HepG2 (cell line): ENCODE results near the gene PIP4K2C. TPM values are rescaled to one million over a fixed set of nuclear protein-coding genes. Genes with fewer than 3 reads are reported as not detected.

Experiments used
- ATAC-seq: fragments of 200-7000 bp; cut with Tn5 transposase; 3 replicates; pipeline ENCODE4 v1.9.1; 2020; ENCODE audit warnings: mild to moderate bottlenecking, moderate library complexity
- BruUV-seq: library from RNA; stranded (reverse); fragments of 400-500 nt; replicated peaks from 2 replicates; lab custom pipeline; 2021; lab: Mats Ljungman, UMichigan
- CTCF ChIA-PET: fragments of 300-600 bp; formaldehyde crosslinking; extraction: SDS; loops from one replicate; lab custom pipeline; 2021; ENCODE audit warnings: low total read pairs, inconsistent platforms, low intra/inter-chr PET ratio; lab: Yijun Ruan, JAX
- POLR2A ChIA-PET: fragments of 350-600 bp; sonication (Branson Sonifier 250); formaldehyde crosslinking; loops from one replicate; lab custom pipeline; 2020; ENCODE audit warnings: antibody characterized with exemption, inconsistent platforms; lab: Yijun Ruan, JAX
- DNase-seq: peaks from one replicate; pipeline ENCODE4 v3.0.0-alpha.2; 2015; ENCODE audit warnings: low spot score
- FAIRE-seq: peaks from 3 replicates; lab custom pipeline; 2011; peaks lifted over from hg19 to GRCh38; lab: Jason Lieb, UNC
- H2AFZ ChIP-seq: one replicate; pipeline ENCODE4 v1.6.1; 2011; ENCODE audit warnings: low read length, inconsistent platforms
- H3K27ac ChIP-seq: fragments of 300-600 bp; 3 replicates; pipeline ENCODE4 v1.8.0; 2011; ENCODE audit warnings: mixed run types, mild to moderate bottlenecking, mixed read lengths, low read length, inconsistent platforms; ENCODE audit not compliant: insufficient read depth; ENCODE audit errors: extremely low read length
- H3K27me3 ChIP-seq, 2 experiments: fragments of 200-600 bp in 1 of 2; 2 replicates in 1 of 2; 3 replicates in 1 of 2; pipeline versions ENCODE4 v1.6.0 to v1.8.0; 2011; ENCODE audit warnings: low read length in 2 of 2, mild to moderate bottlenecking in 2 of 2, moderate library complexity in 2 of 2, inconsistent platforms in 1 of 2; ENCODE audit not compliant: insufficient read depth in 2 of 2, control insufficient read depth in 1 of 2
- H3K36me3 ChIP-seq, 2 experiments: fragments of 200-600 bp in 1 of 2; replicated peaks in 1 of 2; 2 replicates in 1 of 2; 3 replicates in 1 of 2; pipeline versions ENCODE4 v1.5.1 to v1.8.0; 2011; ENCODE audit warnings: low read length in 2 of 2, inconsistent platforms in 1 of 2; ENCODE audit not compliant: insufficient read depth in 2 of 2, control insufficient read depth in 1 of 2
- H3K4me1 ChIP-seq: 2 replicates; pipeline ENCODE4 v1.5.1; 2012; ENCODE audit warnings: low read length, inconsistent platforms; ENCODE audit not compliant: insufficient read depth
- H3K4me2 ChIP-seq: 2 replicates; pipeline ENCODE4 v1.6.0; 2011; ENCODE audit warnings: low read depth, low read length, inconsistent platforms
- H3K4me3 ChIP-seq, 3 experiments: fragments of 200-600 bp in 1 of 3; sonication (generic), shearing (Covaris generic) in 1 of 3; replicated peaks in 1 of 3; 2 replicates each; pipeline ENCODE4 v1.5.1; 2011 to 2016; ENCODE audit warnings: low read length in 3 of 3, inconsistent platforms in 2 of 3, low read depth in 2 of 3, mild to moderate bottlenecking in 2 of 3, control low read depth in 1 of 3, mixed read lengths in 1 of 3; ENCODE audit not compliant: insufficient read depth in 1 of 3
- H3K79me2 ChIP-seq: one replicate; pipeline ENCODE4 v1.6.1; 2011; ENCODE audit warnings: low read length, inconsistent platforms; ENCODE audit not compliant: insufficient read depth
- H3K9ac ChIP-seq: 2 replicates; pipeline ENCODE4 v1.6.0; 2011; ENCODE audit warnings: mild to moderate bottlenecking, low read depth, low read length, inconsistent platforms; ENCODE audit not compliant: insufficient read depth
- H3K9me3 ChIP-seq: 2 replicates; pipeline ENCODE4 v1.5.1; 2012; ENCODE audit warnings: mild to moderate bottlenecking, low read length
- H4K20me1 ChIP-seq: 2 replicates; pipeline ENCODE4 v1.6.0; 2011; ENCODE audit warnings: inconsistent platforms, mild to moderate bottlenecking, low read length, moderate library complexity; ENCODE audit not compliant: insufficient read depth
- AKAP8 ChIP-seq: sonication (generic); formaldehyde crosslinking; IDR thresholded peaks from 2 replicates; pipeline ENCODE4 v1.5.1; 2020; ENCODE audit warnings: mild to moderate bottlenecking, missing genetic modification reagents
- CREB3 ChIP-seq: sonication (generic); formaldehyde crosslinking; IDR thresholded peaks from 2 replicates; pipeline ENCODE4 v1.5.0; 2020; ENCODE audit warnings: missing genetic modification reagents
- EHMT2 ChIP-seq: fragments of 200-600 bp; sonication (generic); IDR thresholded peaks from 2 replicates; pipeline ENCODE4 v1.7.0; 2017; ENCODE audit warnings: antibody characterized with exemption, low read depth, low read length, borderline replicate concordance
- HMG20B ChIP-seq: conservative IDR thresholded peaks from 2 replicates; pipeline ENCODE4 v1.6.1; 2016; ENCODE audit warnings: missing genetic modification reagents, missing compliant biosample characterization
- IRF1 ChIP-seq: sonication (generic); formaldehyde crosslinking; IDR thresholded peaks from 2 replicates; pipeline ENCODE4 v1.4.0; 2020; ENCODE audit warnings: low read depth, mild to moderate bottlenecking, missing genetic modification reagents
- MIER3 ChIP-seq: IDR thresholded peaks from 2 replicates; pipeline ENCODE4 v1.6.1; 2016; ENCODE audit warnings: missing compliant biosample characterization, borderline replicate concordance
- RXRA ChIP-seq: sonication (generic); formaldehyde crosslinking; IDR thresholded peaks from 2 replicates; pipeline ENCODE4 v1.5.1; 2020; ENCODE audit warnings: missing genetic modification reagents
- SP5 ChIP-seq: IDR thresholded peaks from 2 replicates; pipeline ENCODE4 v1.6.1; 2016; ENCODE audit warnings: low read depth, borderline replicate concordance
- TARDBP ChIP-seq: sonication (generic); formaldehyde crosslinking; IDR thresholded peaks from 2 replicates; pipeline ENCODE4 v1.8.0; 2022; ENCODE audit warnings: mild to moderate bottlenecking, missing genetic modification reagents
- ZFP36L2 ChIP-seq: sonication (generic); formaldehyde crosslinking; IDR thresholded peaks from 2 replicates; pipeline ENCODE4 v1.4.0; 2020; ENCODE audit warnings: missing genetic modification reagents
- ZFX ChIP-seq: sonication (generic); formaldehyde crosslinking; IDR thresholded peaks from 2 replicates; pipeline ENCODE4 v1.4.0; 2020; ENCODE audit warnings: mild to moderate bottlenecking, low read depth, missing genetic modification reagents, moderate library complexity
- ZHX2 ChIP-seq, 2 experiments: sonication (generic) in 1 of 2; formaldehyde crosslinking in 1 of 2; IDR thresholded peaks; 2 replicates each; pipeline versions ENCODE4 v1.6.1 to v1.9.0; 2014 to 2022; ENCODE audit warnings: antibody characterized with exemption in 1 of 2, borderline replicate concordance in 1 of 2, inconsistent platforms in 1 of 2, low read depth in 1 of 2, missing genetic modification reagents in 1 of 2
- ZKSCAN5 ChIP-seq: sonication (generic); formaldehyde crosslinking; IDR thresholded peaks from 2 replicates; pipeline ENCODE4 v1.5.1; 2020; ENCODE audit warnings: mild to moderate bottlenecking, missing genetic modification reagents
- ZNF382 ChIP-seq: sonication (generic); formaldehyde crosslinking; IDR thresholded peaks from 2 replicates; pipeline ENCODE4 v1.5.0; 2020; ENCODE audit warnings: missing genetic modification reagents, mild to moderate bottlenecking, borderline replicate concordance
- ZNF7 ChIP-seq: IDR thresholded peaks from 2 replicates; pipeline ENCODE4 v1.6.1; 2016; ENCODE audit warnings: missing biosample characterization, missing genetic modification reagents
- WGBS: methylation state at CpG from one replicate; pipeline ENCODE4 v1.1.6; 2017; ENCODE audit warnings: low lambda C conversion rate; 5-methylcytosine and 5-hydroxymethylcytosine counted together
- in situ Hi-C: cut with HindIII; loops from 2 replicates; pipeline ENCODE4 v1.10.0; 2017; ENCODE audit warnings: low pct_unique_long_range_greater_than_20kb; ENCODE audit not compliant: extremely low pct_ligation_motif_present
- intact Hi-C: fragments of 100-400 bp; cut with micrococcal nuclease; formaldehyde crosslinking; loops from one replicate; pipeline ENCODE4 v1.10.0; 2022; ENCODE audit not compliant: unreplicated experiment
- polyA plus RNA-seq, 8 experiments: library from polyadenylated mRNA; depleted of rRNA in 3 of 8; stranded (reverse) in 7 of 8; unstranded in 1 of 8; fragments of >200 nt; fragmentation: Illumina TruSeq in 4 of 8; extraction: Trizol in 4 of 8; gene quantifications; 2 replicates each; pipeline versions ENCODE4 v1.2.1 to v1.2.3, GENCODE V29; 2011 to 2016; ENCODE audit warnings: low read depth in 4 of 8, missing spikeins in 1 of 8, mixed read lengths in 1 of 8; ENCODE audit not compliant: insufficient read depth in 1 of 8
- total RNA-seq, 5 experiments: library from RNA; depleted of rRNA; stranded (reverse); fragments of >200 nt; fragmentation: Illumina TruSeq; extraction: Trizol; gene quantifications; 2 replicates each; pipeline ENCODE4 v1.2.3, GENCODE V29; 2016; ENCODE audit warnings: low read depth in 1 of 5

PIP4K2C gene
- total and polyA plus RNA-seq, 2 of the 13 experiments (the other 11 are each of a cell fraction or from before 2014, with no cell fraction given): 23.3 to 26.4 TPM

GRCh38 chr12:57546438-57547287, 44.3 kb upstream of the PIP4K2C start, which contains the start of gene DCTN2:
TSS of gene DCTN2 (minus strand) at chr12:57547192. CDS start at chr12:57547063, 129 bp downstream.
- under 1% methylated on average over 22 of the region's 56 CpGs for WGBS
- Histone ChIP-seq H3K4me1 (peaks cover 57% of the 10 kb centered on the region), H3K4me3 (peak within 1 kb of the TSS; percentile 87 to 96 (median 91)), H3K9me3 (no peaks in the 10 kb centered on the region), H2AFZ (peak within 1 kb of the TSS; percentile 95), H3K9ac (peak within 1 kb of the TSS; percentile 95), H3K36me3 (0 out of 5 replicates have a peak, but pooled peaks cover 0 to 3% of the 10 kb centered on the region in 2 experiments), H3K4me2 (peak within 1 kb of the TSS; percentile 94), H3K79me2 (peaks cover 20% of the 10 kb centered on the region), H4K20me1 (no peaks in the 10 kb centered on the region), H3K27me3 (peaks cover 0 to 27% of the 10 kb centered on the region in 2 experiments; a peak in 2 of 5 replicates), H3K27ac (peak within 1 kb of the TSS; percentile 56)
- CTCF ChIA-PET: interaction anchor here (1.1 kb wide), 1 partner anchor 37 kb away, joined by 3 read pairs; no protein-coding TSS in a partner anchor
- POLR2A ChIA-PET: interaction anchor here (0.6 to 2.7 kb wide), 17 partner anchors 9 to 189 kb away, joined by 3 to 35 read pairs (median 5); partner anchors contain the start of genes ARHGEF25, B4GALNT1, DDIT3 and DTX3
- in situ Hi-C loops (no loop called here), intact Hi-C loops (loop anchor here (1.0 kb wide), 2 partner anchors 24 to 30 kb away; partner anchors contain the start of gene MBD6)
- ATAC-seq: peak; percentile 96
- FAIRE-seq: peak; percentile 98
- BruUV-seq: TSS peak; percentile 75
- peak; percentile 94 for DNase-seq
- TF ChIP-seq CREB3 (CRISPR knock-in tag) (no peak), TARDBP (CRISPR knock-in tag) (no peak), ZHX2 (IDR thresholded peaks at IDR 0.05; ENCODE audit: low read depth) (no peak), ZHX2 (CRISPR knock-in tag; IDR thresholded peaks at IDR 0.05; ENCODE audit: borderline replicate concordance) (no peak), HMG20B (CRISPR knock-in tag) (no peak), ZKSCAN5 (CRISPR knock-in tag) (no peak), MIER3 (CRISPR knock-in tag) (no peak), ZNF7 (CRISPR knock-in tag) (no peak), RXRA (CRISPR knock-in tag) (no peak; the same call in 1 of the 2 replicates), IRF1 (CRISPR knock-in tag) (no peak), ZNF382 (no peak), ZFX (CRISPR knock-in tag) (peak; percentile 81), ZFP36L2 (CRISPR knock-in tag) (no peak), SP5 (CRISPR knock-in tag) (peak; percentile 49; the same call in 1 of the 2 replicates), EHMT2 (no peak), AKAP8 (no peak)
